ENCODE results near the gene RALGAPB.

The RALGAPB gene

DNA sequence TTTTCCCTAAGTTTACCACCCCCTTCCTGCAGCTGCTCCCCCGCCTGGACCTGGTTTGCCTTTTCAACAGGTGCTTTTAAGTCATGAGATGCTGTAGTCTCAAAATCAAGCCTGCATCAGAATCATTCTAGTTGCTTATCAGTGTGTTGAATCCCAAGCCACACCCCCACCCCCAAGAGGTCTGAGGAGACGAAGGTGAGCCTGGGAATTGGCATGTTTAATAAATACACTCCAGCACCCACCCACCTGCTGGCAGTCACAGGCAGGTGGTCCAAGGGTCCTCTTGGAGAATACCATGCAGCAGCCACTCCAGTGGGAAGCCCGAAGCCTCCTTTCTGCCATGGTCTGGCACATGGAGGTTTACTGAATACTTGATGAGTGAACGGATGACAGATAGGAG lies 107.3 kb downstream of the RALGAPB start:
- Histone ChIP-seq H3K9ac (no peak overlapping the region), H3K79me2 (ENCODE audit: insufficient read depth, low read depth) (no peaks in the 10 kb centered on the region), H4K20me1 (ENCODE audit: insufficient read depth) (no peaks in the 10 kb centered on the region), H2AFZ (ENCODE audit: low read depth) (no peak overlapping the region), H3K4me3 (IDR thresholded peaks at IDR 0.05; ENCODE audit: insufficient read depth, low read depth, low read length) (no peak overlapping the region), H3K4me2 (no peak overlapping the region), H3K4me1 (ENCODE audit: low read depth, poor library complexity, severe bottlenecking) (no peaks in the 10 kb centered on the region), H3K36me3 (ENCODE audit: insufficient read depth) (no peaks in the 10 kb centered on the region), H3K27me3 (ENCODE audit: insufficient read depth, low read depth) (no peaks in the 10 kb centered on the region), H3K27ac (no peak overlapping the region)
- TF ChIP-seq, protein P1, sequence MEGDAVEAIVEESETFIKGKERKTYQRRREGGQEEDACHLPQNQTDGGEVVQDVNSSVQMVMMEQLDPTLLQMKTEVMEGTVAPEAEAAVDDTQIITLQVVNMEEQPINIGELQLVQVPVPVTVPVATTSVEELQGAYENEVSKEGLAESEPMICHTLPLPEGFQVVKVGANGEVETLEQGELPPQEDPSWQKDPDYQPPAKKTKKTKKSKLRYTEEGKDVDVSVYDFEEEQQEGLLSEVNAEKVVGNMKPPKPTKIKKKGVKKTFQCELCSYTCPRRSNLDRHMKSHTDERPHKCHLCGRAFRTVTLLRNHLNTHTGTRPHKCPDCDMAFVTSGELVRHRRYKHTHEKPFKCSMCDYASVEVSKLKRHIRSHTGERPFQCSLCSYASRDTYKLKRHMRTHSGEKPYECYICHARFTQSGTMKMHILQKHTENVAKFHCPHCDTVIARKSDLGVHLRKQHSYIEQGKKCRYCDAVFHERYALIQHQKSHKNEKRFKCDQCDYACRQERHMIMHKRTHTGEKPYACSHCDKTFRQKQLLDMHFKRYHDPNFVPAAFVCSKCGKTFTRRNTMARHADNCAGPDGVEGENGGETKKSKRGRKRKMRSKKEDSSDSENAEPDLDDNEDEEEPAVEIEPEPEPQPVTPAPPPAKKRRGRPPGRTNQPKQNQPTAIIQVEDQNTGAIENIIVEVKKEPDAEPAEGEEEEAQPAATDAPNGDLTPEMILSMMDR (conservative IDR thresholded peaks at IDR 0.05; ENCODE audit: low read depth, low read length), result no peak

DNA sequence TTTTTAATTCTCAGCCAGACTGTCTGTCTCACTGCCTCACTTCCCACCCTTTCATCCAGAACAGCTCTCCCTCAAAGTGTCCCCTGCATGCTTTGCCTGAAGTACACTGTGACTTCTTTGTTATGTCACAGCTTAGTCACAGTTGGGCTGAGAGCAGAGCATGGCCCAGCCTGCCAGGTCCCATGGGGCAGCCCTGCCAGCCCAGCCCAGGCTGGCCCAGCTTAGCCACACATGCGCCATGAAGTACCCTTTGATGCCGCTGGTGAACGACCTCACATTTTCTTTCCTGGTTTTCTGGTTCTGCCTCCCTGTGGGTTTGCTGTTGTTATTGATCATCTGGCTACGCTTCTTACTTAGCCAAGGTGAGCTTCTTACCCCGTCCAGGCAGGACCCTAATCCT lies 108.4 kb downstream of the RALGAPB start, which contains the start of gene ADIG:
TSS of gene ADIG (plus strand) at position 185 of the 400 bp plus-strand sequence. CDS start at position 239, 54 bp downstream.
- no peak within 1 kb of the TSS for H3K4me3 ChIP-seq (IDR thresholded peaks at IDR 0.05; ENCODE audit: insufficient read depth, low read depth, low read length)
- no peaks in the 10 kb centered on the region for H3K36me3 ChIP-seq (ENCODE audit: insufficient read depth)
- no peaks in the 10 kb centered on the region for H3K79me2 ChIP-seq (ENCODE audit: insufficient read depth, low read depth)
- TF ChIP-seq, protein P1 (conservative IDR thresholded peaks at IDR 0.05; ENCODE audit: low read depth, low read length), result no peak
- H3K27ac ChIP-seq, result no peak within 1 kb of the TSS
- H3K4me2 ChIP-seq, result no peak within 1 kb of the TSS
- no peaks in the 10 kb centered on the region for H3K27me3 ChIP-seq (ENCODE audit: insufficient read depth, low read depth)
- H3K9ac ChIP-seq, result no peak within 1 kb of the TSS
- H2AFZ ChIP-seq (ENCODE audit: low read depth), result no peak within 1 kb of the TSS
- no peaks in the 10 kb centered on the region for H4K20me1 ChIP-seq (ENCODE audit: insufficient read depth)
- no peaks in the 10 kb centered on the region for H3K4me1 ChIP-seq (ENCODE audit: low read depth, poor library complexity, severe bottlenecking)

DNA sequence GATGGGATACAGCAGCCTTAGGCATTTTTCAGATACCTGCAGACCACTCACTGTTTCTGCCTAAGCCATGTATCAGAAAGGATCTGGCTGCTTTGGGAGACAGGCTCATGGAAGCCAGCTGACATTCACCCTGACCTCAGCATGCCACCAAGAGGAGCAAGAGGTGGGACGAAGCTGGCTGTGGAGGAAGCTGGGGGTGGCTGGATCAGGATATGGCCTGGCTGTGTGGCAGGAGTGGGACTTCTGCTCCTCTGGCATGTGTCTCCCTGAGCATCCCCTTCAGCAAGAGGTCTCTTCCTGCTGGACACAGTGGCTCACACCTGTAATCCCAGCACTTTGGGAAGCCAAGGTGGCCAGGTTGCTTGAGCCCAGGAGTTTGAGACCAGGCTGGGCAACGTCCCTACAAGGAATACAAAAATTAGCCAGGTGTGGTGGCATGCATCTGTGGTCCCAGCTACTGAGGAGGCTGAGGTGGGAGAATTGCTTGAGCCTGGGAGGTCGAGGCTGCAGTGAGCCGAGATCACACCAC lies 109.3 kb downstream of the RALGAPB start:
- H3K4me2 ChIP-seq, result no peak overlapping the region
- H3K9ac ChIP-seq, result no peak overlapping the region
- no peaks in the 10 kb centered on the region for H3K36me3 ChIP-seq (ENCODE audit: insufficient read depth)
- no peak overlapping the region for H3K27ac ChIP-seq
- H4K20me1 ChIP-seq (ENCODE audit: insufficient read depth), result no peaks in the 10 kb centered on the region
- TF ChIP-seq, protein P1 (conservative IDR thresholded peaks at IDR 0.05; ENCODE audit: low read depth, low read length), result no peak
- no peak overlapping the region for H3K4me3 ChIP-seq (IDR thresholded peaks at IDR 0.05; ENCODE audit: insufficient read depth, low read depth, low read length)
- H3K4me1 ChIP-seq (ENCODE audit: low read depth, poor library complexity, severe bottlenecking), result no peaks in the 10 kb centered on the region
- no peaks in the 10 kb centered on the region for H3K27me3 ChIP-seq (ENCODE audit: insufficient read depth, low read depth)
- no peak overlapping the region for H2AFZ ChIP-seq (ENCODE audit: low read depth)
- no peaks in the 10 kb centered on the region for H3K79me2 ChIP-seq (ENCODE audit: insufficient read depth, low read depth)

DNA sequence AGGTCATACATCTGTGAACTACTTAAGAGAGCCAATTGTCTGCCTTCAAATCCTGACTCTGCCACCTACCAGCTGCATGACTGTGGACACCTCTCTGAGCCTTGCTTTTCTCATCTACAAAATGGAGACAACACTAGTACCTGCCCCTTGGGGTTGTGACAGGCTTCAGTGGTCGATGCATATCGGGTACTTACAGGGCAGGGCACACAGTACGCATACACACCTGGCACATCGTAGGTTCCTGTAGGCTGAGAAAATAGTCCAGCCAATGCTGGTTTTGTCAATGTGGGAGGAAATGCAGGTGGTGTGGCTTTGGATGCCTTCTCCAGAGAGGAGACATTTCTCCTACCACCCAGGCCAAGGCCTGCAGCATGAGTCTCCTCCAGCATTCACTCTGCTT lies 110.7 kb downstream of the RALGAPB start:
- H3K4me2 ChIP-seq, result no peak overlapping the region
- no peaks in the 10 kb centered on the region for H3K4me1 ChIP-seq (ENCODE audit: low read depth, poor library complexity, severe bottlenecking)
- no peak overlapping the region for H3K27ac ChIP-seq
- H3K27me3 ChIP-seq (ENCODE audit: insufficient read depth, low read depth), result no peaks in the 10 kb centered on the region
- TF ChIP-seq, protein P1 (conservative IDR thresholded peaks at IDR 0.05; ENCODE audit: low read depth, low read length), result no peak
- no peak overlapping the region for H3K9ac ChIP-seq
- H3K79me2 ChIP-seq (ENCODE audit: insufficient read depth, low read depth), result no peaks in the 10 kb centered on the region
- no peak overlapping the region for H3K4me3 ChIP-seq (IDR thresholded peaks at IDR 0.05; ENCODE audit: insufficient read depth, low read depth, low read length)
- no peaks in the 10 kb centered on the region for H4K20me1 ChIP-seq (ENCODE audit: insufficient read depth)
- no peak overlapping the region for H2AFZ ChIP-seq (ENCODE audit: low read depth)
- H3K36me3 ChIP-seq (ENCODE audit: insufficient read depth), result no peaks in the 10 kb centered on the region

Data from KMS-11 (cell line).